HG02571 (cell line): Measurements from ENCODE around the gene REC114.
"Not testable (repeated sequence)": the region's sequence is repeated elsewhere in the genome, so short reads cannot be mapped to it uniquely, and the experiment has no call there.

ENCODE experiments used
- ATAC-seq: cut with Tn5 transposase; IDR thresholded peaks from one replicate; pipeline ENCODE4 v1.9.1; 2021; ENCODE audit warnings: mild to moderate bottlenecking, moderate library complexity; ENCODE audit not compliant: unreplicated experiment

REC114 gene

GRCh38 chr15:73573037-73573436, 130.1 kb downstream of the REC114 start:
- no peak for ATAC-seq

- ATAC-seq = no peak
Measured at GRCh38 chr15:73573572-73573971, 130.6 kb downstream of the REC114 start.

DNA sequence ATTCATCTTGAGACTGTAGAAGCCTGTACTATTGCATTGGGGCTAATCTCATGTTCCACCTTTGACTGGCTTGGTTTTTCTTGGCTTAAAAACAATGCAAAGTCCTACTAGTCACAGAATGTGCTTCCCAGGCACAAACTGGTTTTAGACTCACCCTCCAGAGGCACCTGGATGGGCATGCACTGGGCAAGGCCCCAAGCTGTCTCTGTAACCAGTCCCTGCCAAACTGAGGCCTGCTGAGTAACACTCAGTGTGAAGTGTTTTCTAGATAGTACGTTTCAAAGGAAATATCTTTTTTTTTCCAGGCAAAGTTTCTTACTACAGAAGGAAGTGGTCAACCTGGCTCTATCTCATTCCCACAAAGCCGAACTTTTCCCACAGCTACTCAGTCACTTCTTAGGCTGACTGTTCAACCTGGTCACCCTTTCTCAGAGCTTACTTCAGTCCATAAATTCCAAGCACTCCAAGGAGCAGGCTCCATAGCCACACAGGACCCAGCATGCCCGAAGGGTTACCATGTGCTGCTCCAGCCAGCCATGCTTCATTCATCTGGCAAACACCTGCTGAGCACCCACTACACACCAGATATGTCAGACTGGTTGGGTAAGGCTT, 132.8 kb downstream of the REC114 start:
- no peak for ATAC-seq

GRCh38 chr15:73577593-73577992, 134.6 kb downstream of the REC114 start:
- ATAC-seq = not testable (repeated sequence)

DNA sequence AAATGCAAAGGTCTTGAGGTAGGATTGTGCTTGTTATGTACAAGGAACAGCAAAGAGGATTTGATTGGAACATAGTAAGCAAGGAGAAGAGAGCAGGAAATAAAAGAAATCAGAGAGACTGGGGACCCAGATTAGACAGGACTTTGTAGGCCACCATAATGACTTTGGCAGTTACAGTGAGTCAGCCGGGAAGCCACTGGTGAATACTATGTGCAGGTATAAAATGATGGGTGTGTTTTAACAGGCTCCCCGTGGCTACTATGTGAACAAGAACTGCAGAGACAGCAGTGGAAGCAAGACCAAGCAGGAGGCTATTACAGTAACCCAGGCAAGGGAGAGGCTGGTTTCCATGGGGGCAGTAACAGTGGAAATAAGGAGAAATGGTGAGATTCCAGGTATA, 135.1 kb downstream of the REC114 start:
- ATAC-seq = no peak

GRCh38 chr15:73582851-73583379, 140.0 kb downstream of the REC114 start:
- ATAC-seq = no peak

DNA sequence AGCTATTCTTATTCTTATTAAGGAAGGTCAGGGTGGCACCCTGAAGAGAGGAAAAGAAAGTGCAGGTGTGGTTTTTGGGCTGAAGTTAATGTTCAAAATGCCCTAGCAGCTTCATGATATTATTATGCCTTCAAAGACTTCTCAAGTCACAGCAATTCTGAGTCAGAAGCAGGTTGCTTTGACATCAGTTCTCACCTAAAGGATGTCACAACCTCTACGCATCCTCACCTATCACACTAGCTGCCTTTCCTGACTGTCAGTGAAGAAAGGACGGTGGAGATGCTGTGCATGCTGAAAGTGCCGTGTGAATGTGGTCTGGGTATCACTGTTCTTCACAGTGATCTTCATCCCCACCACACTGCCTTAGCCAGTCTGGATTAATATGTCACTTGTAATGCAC, 140.6 kb downstream of the REC114 start:
- no peak for ATAC-seq

- no peak for ATAC-seq
Measured at GRCh38 chr15:73584699-73585420, 141.9 kb downstream of the REC114 start.

GRCh38 chr15:73585871-73586654, 143.1 kb downstream of the REC114 start:
- ATAC-seq = no peak

DNA sequence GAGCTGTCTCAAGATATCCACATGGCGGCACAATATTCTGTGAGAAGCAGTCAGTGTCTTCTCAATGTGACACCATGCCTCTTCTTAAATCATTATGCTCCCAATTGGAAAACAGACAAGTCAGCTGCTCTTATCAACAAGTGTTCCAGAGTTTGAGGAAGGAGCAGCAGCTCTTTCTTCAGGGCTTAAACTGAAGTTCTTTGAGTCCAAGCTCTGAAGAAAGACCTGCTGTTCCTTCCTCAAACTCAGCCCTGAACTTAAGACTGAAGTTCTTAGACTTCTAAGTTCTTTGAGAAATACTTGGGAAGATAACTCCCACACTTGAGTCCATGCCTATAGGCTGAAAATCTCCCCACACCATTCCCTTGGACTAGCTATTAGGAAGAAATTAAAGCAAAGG, 146.8 kb downstream of the REC114 start:
- ATAC-seq = no peak

DNA sequence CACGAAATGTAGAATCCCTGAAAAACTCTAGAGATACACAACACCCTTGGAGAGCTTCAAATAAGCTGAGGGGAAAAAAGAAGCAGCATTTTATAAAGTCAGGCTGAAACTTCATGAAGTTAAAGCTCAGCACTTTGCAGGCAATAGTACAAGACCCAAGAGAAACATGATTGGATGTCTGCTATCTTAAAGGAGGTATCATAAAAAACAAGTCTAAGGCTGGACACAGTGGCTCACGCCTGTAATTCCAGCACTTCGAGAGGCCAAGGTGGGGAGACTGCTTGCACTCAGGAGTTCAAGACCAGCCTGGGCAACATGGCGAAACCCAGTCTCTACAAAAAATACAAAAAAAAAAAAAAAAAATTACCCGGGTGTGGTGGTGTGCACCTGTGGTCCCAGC, 147.3 kb downstream of the REC114 start:
- ATAC-seq = no peak

DNA sequence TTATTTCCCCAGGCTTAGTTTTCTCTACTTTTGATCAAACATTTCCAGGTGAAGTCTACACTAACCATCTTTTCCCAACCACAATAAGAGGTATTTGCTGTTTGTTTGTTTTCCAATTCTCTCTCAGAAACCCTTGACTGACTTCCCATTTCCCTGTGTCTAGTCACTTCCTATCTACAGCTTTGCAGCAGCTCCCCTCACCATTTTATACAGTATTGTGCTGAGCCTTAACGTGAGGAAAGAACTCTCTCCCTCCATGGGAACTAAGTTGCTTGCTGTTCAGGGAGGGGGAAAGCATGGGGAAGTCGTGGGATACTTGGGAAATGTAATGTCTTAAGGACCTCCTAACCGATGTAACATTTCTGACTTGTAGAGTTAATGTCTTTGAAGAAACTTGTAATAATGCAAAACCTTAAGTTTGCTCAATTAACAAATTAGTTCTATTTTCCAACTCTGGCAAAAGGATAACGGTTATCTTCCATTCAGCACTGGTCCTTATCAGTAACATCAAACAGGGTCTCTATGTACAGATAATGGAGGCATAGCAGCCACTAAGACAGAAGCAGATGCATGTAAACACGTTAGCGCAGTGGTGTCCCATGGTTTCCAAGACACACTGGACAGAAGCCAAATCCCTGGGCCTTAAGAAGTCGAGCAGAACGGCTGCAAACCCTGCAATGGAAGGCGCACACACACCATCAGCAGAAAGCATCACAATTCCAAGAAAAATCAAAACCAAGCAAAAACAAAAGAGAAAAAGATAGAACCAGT, 150.5 kb downstream of the REC114 start:
- ATAC-seq = no peak

- no peak for ATAC-seq
Measured at GRCh38 chr15:73594109-73594508, 151.1 kb downstream of the REC114 start.

DNA sequence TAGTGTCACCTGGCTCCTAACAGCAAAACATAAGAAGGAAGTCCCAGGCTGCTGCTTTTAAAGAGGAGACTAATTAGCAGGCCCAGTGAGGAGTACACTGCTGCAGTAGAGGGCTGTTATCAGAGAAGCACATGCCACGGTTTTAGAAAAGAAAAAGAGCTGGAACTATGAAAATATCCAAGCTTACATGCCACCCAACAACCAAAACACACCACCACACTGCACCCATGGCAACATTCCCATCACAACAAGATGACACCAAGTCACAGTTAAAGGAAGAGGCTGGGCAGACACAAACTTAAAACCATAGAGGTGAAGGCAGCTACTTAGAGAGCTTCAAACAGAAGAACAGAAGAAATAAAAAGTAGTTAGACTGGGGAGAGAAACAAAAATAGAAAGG, 153.2 kb downstream of the REC114 start:
- ATAC-seq = no peak

- no peak for ATAC-seq
Measured at GRCh38 chr15:73597036-73597638, 154.2 kb downstream of the REC114 start.

DNA sequence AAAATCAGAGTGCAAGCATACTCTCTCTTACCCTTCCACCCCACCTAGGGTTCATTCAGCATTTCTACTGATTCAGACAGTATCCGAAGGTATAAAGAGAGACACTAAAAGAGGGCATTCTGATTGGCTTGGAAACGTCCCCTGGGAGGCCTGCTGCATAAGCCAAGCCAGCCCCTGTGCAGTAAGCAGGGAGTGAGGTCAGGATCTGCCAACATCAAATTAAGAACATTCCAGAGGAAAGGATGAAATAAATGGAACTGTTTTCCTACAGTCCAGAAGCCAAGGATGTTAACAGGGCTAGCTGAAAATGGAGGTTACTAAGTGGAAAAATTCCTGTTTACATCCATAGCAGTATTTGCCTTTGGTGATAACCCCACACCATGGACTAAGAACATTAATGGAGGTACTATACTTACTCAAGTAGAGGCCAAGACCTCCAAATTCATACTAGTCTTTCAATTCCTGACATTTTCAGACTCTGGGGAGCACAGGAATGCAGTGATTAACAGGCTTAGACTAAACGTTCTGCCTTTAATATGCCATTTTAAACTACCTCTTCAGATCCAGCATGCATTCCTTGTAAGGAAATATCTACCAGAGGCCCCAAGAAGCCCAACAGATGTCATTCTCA, 155.7 kb downstream of the REC114 start:
- ATAC-seq = no peak

GRCh38 chr15:73599934-73600333, 157.0 kb downstream of the REC114 start:
- ATAC-seq = no peak

DNA sequence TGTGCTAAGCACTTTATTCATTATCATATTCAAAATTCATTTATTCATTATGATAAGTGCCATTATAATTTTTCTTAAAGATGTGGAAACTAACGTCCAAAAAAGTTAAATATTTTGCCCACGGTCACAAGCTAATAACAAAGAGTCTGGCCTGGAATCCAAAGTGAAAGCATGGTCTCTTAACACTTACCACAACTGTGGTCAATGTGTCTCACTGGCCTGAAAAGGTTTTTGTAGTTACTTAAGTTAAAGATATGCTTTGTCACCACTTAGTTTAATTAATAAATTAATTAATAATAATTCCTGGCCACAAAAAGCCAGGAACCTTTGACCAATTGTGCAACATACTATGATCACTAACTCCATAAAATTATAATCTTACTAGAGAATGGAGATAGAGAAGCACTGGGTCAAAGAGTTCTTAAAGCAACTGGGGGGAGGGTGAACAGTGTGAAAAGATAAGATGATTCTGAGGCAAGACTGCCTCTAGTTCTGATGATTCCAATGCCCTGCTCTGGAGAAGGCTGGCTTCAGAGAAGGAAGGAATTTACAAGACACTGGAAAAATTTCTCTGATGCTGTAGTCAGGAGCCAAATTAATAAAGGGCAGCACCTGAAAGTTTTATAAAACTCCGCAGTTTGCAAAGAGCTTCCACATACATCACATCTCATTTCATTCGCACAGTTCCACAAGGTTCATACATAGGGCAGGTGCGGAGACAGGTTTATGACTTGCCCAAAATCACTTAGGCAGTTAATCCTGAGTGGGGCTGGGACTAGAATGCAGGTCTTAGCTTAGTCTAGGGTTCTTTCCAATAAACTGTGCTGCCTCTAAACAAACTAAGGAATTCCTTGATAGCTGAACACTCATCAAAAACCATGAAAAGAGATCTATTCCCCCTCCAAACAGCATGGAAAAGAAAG, 157.7 kb downstream of the REC114 start:
- ATAC-seq = no peak
